Neuronal stem cell (in vitro differentiated cells): ENCODE results near the gene FOXP1.

Source experiments
- DNase-seq: peaks from one replicate; pipeline ENCODE4 v3.0.0-alpha.2; 2013; ENCODE audit warnings: low spot score
- H2AFZ ChIP-seq: one replicate; pipeline ENCODE4 v1.6.1; 2013; ENCODE audit warnings: mild to moderate bottlenecking, low read length, inconsistent platforms
- H2AK5ac ChIP-seq: 2 replicates; pipeline ENCODE4 v1.6.1; 2013; ENCODE audit warnings: low read depth, mild to moderate bottlenecking, inconsistent platforms, low read length, moderate library complexity, mixed read lengths
- H2BK120ac ChIP-seq: 2 replicates; pipeline ENCODE4 v1.6.1; 2013; ENCODE audit warnings: low read depth, mild to moderate bottlenecking, inconsistent platforms, low read length, moderate library complexity, mixed read lengths
- H2BK12ac ChIP-seq: one replicate; pipeline ENCODE4 v1.6.1; 2013; ENCODE audit warnings: low read length, inconsistent platforms
- H2BK15ac ChIP-seq: 2 replicates; pipeline ENCODE4 v1.6.1; 2013; ENCODE audit warnings: mild to moderate bottlenecking, low read length, inconsistent platforms, mixed read lengths
- H2BK5ac ChIP-seq: one replicate; pipeline ENCODE4 v1.6.1; 2013; ENCODE audit warnings: inconsistent platforms, mild to moderate bottlenecking, low read length, moderate library complexity
- H3K14ac ChIP-seq: one replicate; pipeline ENCODE4 v1.6.1; 2013; ENCODE audit warnings: low read length, inconsistent platforms
- H3K18ac ChIP-seq: 2 replicates; pipeline ENCODE4 v1.6.1; 2013; ENCODE audit warnings: low read length, inconsistent platforms
- H3K23ac ChIP-seq: 2 replicates; pipeline ENCODE4 v1.6.1; 2013; ENCODE audit warnings: low read depth, mild to moderate bottlenecking, mixed read lengths, low read length, inconsistent platforms; ENCODE audit not compliant: poor library complexity
- H3K27ac ChIP-seq: replicated peaks from 3 replicates; pipeline ENCODE4 v1.5.1; 2013; ENCODE audit warnings: low read length, inconsistent platforms
- H3K27me3 ChIP-seq, 3 experiments: 2 replicates each; pipeline ENCODE4 v1.6.1; 2013; ENCODE audit warnings: low read length in 3 of 3, mild to moderate bottlenecking in 2 of 3, inconsistent platforms in 1 of 3, low read depth in 1 of 3, mixed read lengths in 1 of 3, moderate library complexity in 1 of 3; ENCODE audit not compliant: control insufficient read depth in 3 of 3, insufficient read depth in 3 of 3
- H3K36me3 ChIP-seq, 2 donors: replicated peaks in 1 of 2; 2 replicates each; pipeline ENCODE4 v1.6.1; 2013; ENCODE audit warnings: low read length in 2 of 2; ENCODE audit not compliant: control insufficient read depth in 2 of 2, insufficient read depth in 2 of 2
- H3K4ac ChIP-seq: 2 replicates; pipeline ENCODE4 v1.6.1; 2013; ENCODE audit warnings: inconsistent platforms, mild to moderate bottlenecking, low read length, moderate library complexity
- H3K4me1 ChIP-seq, 2 donors: 1 replicate in 1 of 2; 2 replicates in 1 of 2; pipeline ENCODE4 v1.6.1; 2013; ENCODE audit warnings: low read length in 2 of 2, low read depth in 1 of 2; ENCODE audit not compliant: control insufficient read depth in 2 of 2, insufficient read depth in 1 of 2
- H3K4me2 ChIP-seq: one replicate; pipeline ENCODE4 v1.6.1; 2013; ENCODE audit warnings: mild to moderate bottlenecking, low read length, inconsistent platforms; ENCODE audit not compliant: insufficient read depth, poor library complexity, severe bottlenecking
- H3K4me3 ChIP-seq, 2 donors: 2 replicates each; pipeline ENCODE4 v1.5.1; 2013; ENCODE audit warnings: low read length in 2 of 2, mild to moderate bottlenecking in 2 of 2, inconsistent platforms in 1 of 2, moderate library complexity in 1 of 2
- H3K79me1 ChIP-seq: one replicate; pipeline ENCODE4 v1.6.1; 2013; ENCODE audit warnings: low read depth, mild to moderate bottlenecking, inconsistent platforms, low read length, moderate library complexity
- H3K9ac ChIP-seq: one replicate; pipeline ENCODE4 v1.6.1; 2013; ENCODE audit warnings: mild to moderate bottlenecking, low read depth, low read length, inconsistent platforms; ENCODE audit not compliant: poor library complexity
- H3K9me3 ChIP-seq, 2 donors: replicated peaks in 1 of 2; 2 replicates each; pipeline versions ENCODE3 to v1.6.1; 2013; ENCODE audit warnings: low read length in 2 of 2, mild to moderate bottlenecking in 2 of 2, inconsistent platforms in 1 of 2, low read depth in 1 of 2, mixed read lengths in 1 of 2, moderate library complexity in 1 of 2; ENCODE audit not compliant: control insufficient read depth in 2 of 2, insufficient read depth in 1 of 2
- H4K8ac ChIP-seq: one replicate; pipeline ENCODE4 v1.6.1; 2013; ENCODE audit warnings: low read depth, mild to moderate bottlenecking, inconsistent platforms, low read length, moderate library complexity
- H4K91ac ChIP-seq: one replicate; pipeline ENCODE4 v1.6.1; 2013; ENCODE audit warnings: low read length, low read depth, mild to moderate bottlenecking, inconsistent platforms; ENCODE audit not compliant: poor library complexity
- WGBS, 2 donors: extraction: QIAGEN DNeasy Blood & Tissue Kit; methylation state at CpG; one replicate each; pipeline ENCODE4 v1.1.7; 2013; ENCODE audit warnings: missing lambda C conversion rate in 2 of 2, mixed read lengths in 1 of 2; ENCODE audit not compliant: insufficient read length in 2 of 2, insufficient replicate concordance in 1 of 2; ENCODE audit errors: extremely low coverage in 2 of 2; 5-methylcytosine and 5-hydroxymethylcytosine counted together

Gene FOXP1

DNA sequence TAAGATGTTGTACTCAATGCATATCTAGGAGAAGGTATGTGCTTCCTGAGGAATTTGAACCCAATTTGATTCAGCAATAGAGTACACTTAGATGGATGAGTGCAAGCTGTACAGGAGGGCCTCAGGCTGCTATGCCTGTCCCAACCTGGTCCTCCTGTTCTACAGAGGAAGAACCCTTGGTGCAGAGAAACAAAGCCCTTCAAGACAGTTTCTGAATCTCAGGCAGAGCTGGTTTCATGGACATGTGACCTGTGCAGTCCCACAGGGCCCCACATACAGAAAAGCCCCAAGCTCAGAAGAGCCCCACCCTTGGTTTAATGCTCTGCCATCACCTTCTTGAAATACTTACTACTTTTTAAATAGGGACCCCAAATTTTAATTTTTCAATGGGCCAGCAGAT is 15.3 kb downstream of the FOXP1 start:
- Histone ChIP-seq H3K4me3 (no peak overlapping the region), H3K4me2 (no peak overlapping the region), H3K4me1 (peaks cover 0 to 8% of the 10 kb centered on the region in 2 donors), H2AFZ (no peak overlapping the region), H3K14ac (no peak overlapping the region), H2BK15ac (no peak overlapping the region), H2BK120ac (no peak overlapping the region), H3K27me3 (no peaks in the 10 kb centered on the region), H4K8ac (no peak overlapping the region), H2BK5ac (no peak overlapping the region), H4K91ac (no peak overlapping the region), H3K4ac (no peak overlapping the region), H3K36me3 (peaks cover 0 to 3% of the 10 kb centered on the region in 2 donors), H2AK5ac (no peak overlapping the region), H3K9me3 (no peaks in the 10 kb centered on the region), H2BK12ac (no peak overlapping the region), H3K23ac (no peak overlapping the region), H3K18ac (no peak overlapping the region), H3K9ac (no peak overlapping the region), H3K79me1 (peaks cover 2% of the 10 kb centered on the region), H3K27ac (no peak overlapping the region)
- no peak for DNase-seq

DNA sequence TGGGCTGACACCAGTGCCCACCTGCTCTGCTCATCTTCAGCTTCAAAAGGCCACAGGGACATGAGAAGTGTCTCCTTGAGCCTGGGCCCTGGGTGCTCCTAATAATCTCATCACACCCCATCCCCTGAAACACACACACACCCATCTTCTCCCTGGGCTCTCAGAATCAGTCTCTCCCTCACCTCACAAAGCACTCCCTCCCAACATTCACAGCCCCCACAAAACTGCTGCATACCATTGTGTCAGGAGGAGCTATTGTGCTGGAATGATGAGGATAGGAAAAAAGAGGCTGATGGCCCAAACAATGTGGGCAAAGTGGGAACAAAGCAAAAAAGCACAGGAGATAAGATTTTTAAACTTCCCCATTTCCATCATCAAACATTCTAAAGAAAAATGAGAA is 16.8 kb downstream of the FOXP1 start:
- Histone ChIP-seq H2BK5ac (no peak overlapping the region), H3K4me3 (no peak overlapping the region), H3K79me1 (peaks cover 3% of the 10 kb centered on the region), H3K27me3 (no peaks in the 10 kb centered on the region), H4K8ac (no peak overlapping the region), H3K4ac (no peak overlapping the region), H2AFZ (no peak overlapping the region), H2BK120ac (no peak overlapping the region), H3K36me3 (peaks cover 0 to 3% of the 10 kb centered on the region in 2 donors), H2AK5ac (no peak overlapping the region), H3K9me3 (no peaks in the 10 kb centered on the region), H3K18ac (no peak overlapping the region), H3K27ac (no peak overlapping the region), H3K4me2 (no peak overlapping the region), H4K91ac (no peak overlapping the region), H3K23ac (no peak overlapping the region), H3K14ac (no peak overlapping the region), H2BK12ac (no peak overlapping the region), H3K4me1 (peaks cover 0 to 8% of the 10 kb centered on the region in 2 donors), H3K9ac (no peak overlapping the region), H2BK15ac (no peak overlapping the region)
- no peak for DNase-seq

DNA sequence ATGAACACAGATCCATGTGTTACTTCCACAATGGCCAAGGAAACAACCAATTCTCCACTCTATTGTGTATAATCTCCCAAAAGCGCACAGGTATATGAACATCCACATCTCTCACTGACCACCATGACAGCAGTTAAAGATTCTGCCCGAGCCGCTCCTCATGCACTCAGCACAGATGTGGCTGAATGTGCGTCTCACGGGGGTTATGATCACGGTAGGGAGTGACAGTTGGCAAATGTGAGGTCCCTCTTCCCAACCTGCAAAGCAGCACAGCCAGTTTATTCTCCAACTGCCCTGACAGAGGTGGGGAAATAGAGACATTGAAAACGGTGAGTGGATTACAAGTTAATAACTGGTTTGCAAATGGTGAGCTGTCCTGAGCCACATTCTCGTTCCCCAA is 17.6 kb downstream of the FOXP1 start:
- DNase-seq = no peak
- Histone ChIP-seq H3K27ac (no peak overlapping the region), H3K36me3 (peaks cover 0 to 3% of the 10 kb centered on the region in 2 donors), H3K4ac (no peak overlapping the region), H3K9ac (no peak overlapping the region), H2AFZ (no peak overlapping the region), H2AK5ac (no peak overlapping the region), H3K4me3 (no peak overlapping the region), H4K91ac (no peak overlapping the region), H3K18ac (no peak overlapping the region), H3K9me3 (no peaks in the 10 kb centered on the region), H3K23ac (no peak overlapping the region), H2BK120ac (no peak overlapping the region), H2BK12ac (no peak overlapping the region), H3K4me1 (peaks cover 0 to 8% of the 10 kb centered on the region in 2 donors), H3K27me3 (no peaks in the 10 kb centered on the region), H2BK5ac (no peak overlapping the region), H3K14ac (no peak overlapping the region), H2BK15ac (no peak overlapping the region), H3K4me2 (no peak overlapping the region), H3K79me1 (peaks cover 3% of the 10 kb centered on the region), H4K8ac (no peak overlapping the region)
- no CpG with 5 or more reads among the region's 8 CpGs for WGBS, 2 donors

DNA sequence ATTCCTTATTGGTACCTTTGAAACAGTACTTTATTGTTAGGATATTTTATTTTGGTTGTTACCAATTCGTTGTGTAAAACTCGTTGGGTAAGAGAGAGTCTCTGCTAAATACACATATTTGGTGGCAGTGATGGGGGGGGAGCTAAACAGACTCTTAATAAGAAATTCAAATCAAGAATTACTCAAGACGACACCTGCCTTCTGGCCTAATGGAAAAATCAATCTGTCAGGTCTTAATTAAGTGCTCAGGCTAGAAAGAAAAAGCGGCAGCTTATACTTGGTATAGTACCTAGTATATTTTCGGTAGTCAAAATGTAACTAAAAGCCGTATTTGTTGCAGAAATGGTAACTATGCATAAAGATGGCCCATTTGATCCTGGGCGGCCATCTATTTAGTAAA is 18.2 kb downstream of the FOXP1 start:
- H4K91ac ChIP-seq = no peak overlapping the region
- H2BK12ac ChIP-seq = no peak overlapping the region
- peaks cover 0 to 2% of the 10 kb centered on the region in 2 donors for H3K36me3 ChIP-seq
- peaks cover 0 to 6% of the 10 kb centered on the region in 2 donors for H3K9me3 ChIP-seq
- H2BK5ac ChIP-seq = no peak overlapping the region
- H3K4me3 ChIP-seq = no peak overlapping the region
- H3K18ac ChIP-seq = no peak overlapping the region
- H3K23ac ChIP-seq = no peak overlapping the region
- peaks cover 0 to 8% of the 10 kb centered on the region in 2 donors for H3K4me1 ChIP-seq
- H3K27ac ChIP-seq = no peak overlapping the region
- H2AK5ac ChIP-seq = no peak overlapping the region
- peaks cover 3% of the 10 kb centered on the region for H3K79me1 ChIP-seq
- H2BK15ac ChIP-seq = no peak overlapping the region
- no peak overlapping the region for H2BK120ac ChIP-seq
- H2AFZ ChIP-seq = no peak overlapping the region
- DNase-seq = no peak
- no peak overlapping the region for H3K14ac ChIP-seq
- H3K4ac ChIP-seq = no peak overlapping the region
- no peak overlapping the region for H3K9ac ChIP-seq
- no CpG with 5 or more reads among the region's 7 CpGs for WGBS, 2 donors
- no peaks in the 10 kb centered on the region for H3K27me3 ChIP-seq
- H3K4me2 ChIP-seq = no peak overlapping the region
- no peak overlapping the region for H4K8ac ChIP-seq
